Dermis microvascular lymphatic vessel endothelial cell (primary cell): Measurements from ENCODE around the gene CXCL1. TPM values are rescaled to one million over a fixed set of nuclear protein-coding genes. Genes with fewer than 3 reads are reported as not detected.

ENCODE experiments used
- DNase-seq, 2 donors: peaks; one replicate each; pipeline versions ENCODE4 v3.0.0 to v3.0.0-alpha.2; 2010; ENCODE audit warnings: low read depth in 2 of 2
- total RNA-seq: library from RNA; depleted of rRNA; stranded (reverse); fragments of >200 nt; gene quantifications from 2 replicates; pipeline ENCODE4 v1.2.1, GENCODE V29; 2014

Gene CXCL1
- total RNA-seq = 5.6 and 18.0 TPM in 2 replicates

- DNase-seq = peak in 1 of 2 donors; percentile 57
These were observed at the start of gene CXCL1 for GRCh38 chr4:73869130-73870055. Gene CXCL1 (plus strand): TSS chr4:73869393. CDS start chr4:73869471, 78 bp downstream.

GRCh38 chr4:73821325-73821724 is 47.9 kb upstream of the CXCL1 start:
- no peak for DNase-seq

GRCh38 chr4:73822389-73822788 is 46.8 kb upstream of the CXCL1 start:
- DNase-seq = no peak

- DNase-seq = no peak
These were observed 46.2 kb upstream of the CXCL1 start for GRCh38 chr4:73822812-73823504.

- no peak for DNase-seq
These were observed 45.4 kb upstream of the CXCL1 start for GRCh38 chr4:73823760-73824159.

GRCh38 chr4:73828956-73829355 is 40.2 kb upstream of the CXCL1 start:
- peak; percentile 42 to 43 for DNase-seq

GRCh38 chr4:73831569-73831968 is 37.6 kb upstream of the CXCL1 start:
- no peak for DNase-seq

GRCh38 chr4:73832651-73833237 is 36.4 kb upstream of the CXCL1 start:
- DNase-seq = no peak

GRCh38 chr4:73836373-73837279 is 32.6 kb upstream of the CXCL1 start, which contains the start of gene CXCL6:
Gene CXCL6 (plus strand): TSS chr4:73836678. CDS start chr4:73836751, 73 bp downstream.
- DNase-seq = no peak

- no peak for DNase-seq
These were observed 30.1 kb upstream of the CXCL1 start for GRCh38 chr4:73839071-73839470.

GRCh38 chr4:73839715-73840114 is 29.5 kb upstream of the CXCL1 start:
- no peak for DNase-seq

- no peak for DNase-seq
These were observed 27.8 kb upstream of the CXCL1 start for GRCh38 chr4:73841243-73841925.

- DNase-seq = no peak
These were observed 26.5 kb upstream of the CXCL1 start for GRCh38 chr4:73842696-73843095.

GRCh38 chr4:73843369-73843768 is 25.8 kb upstream of the CXCL1 start:
- no peak for DNase-seq

- peak in 1 of 2 donors; percentile 54 for DNase-seq
These were observed 24.8 kb upstream of the CXCL1 start for GRCh38 chr4:73844345-73844744.

GRCh38 chr4:73844806-73845205 is 24.4 kb upstream of the CXCL1 start:
- no peak for DNase-seq

GRCh38 chr4:73847526-73848182 is 21.5 kb upstream of the CXCL1 start:
- DNase-seq = no peak

- DNase-seq = no peak
These were observed 20.9 kb upstream of the CXCL1 start for GRCh38 chr4:73848183-73848777.

- no peak for DNase-seq
These were observed 18.8 kb upstream of the CXCL1 start for GRCh38 chr4:73850261-73850970.
